Endometrial microvascular endothelial cells (primary cell): ENCODE measurements around the gene CDK5. TPM values are rescaled to one million over a fixed set of nuclear protein-coding genes. Genes with fewer than 3 reads are reported as not detected.

Experiments
- in situ Hi-C: cut with HindIII; loops from 2 replicates; pipeline ENCODE4 v1.10.0; 2017; ENCODE audit warnings: low sequenced_read_pairs, low pct_unique_long_range_greater_than_20kb; ENCODE audit errors: inconsistent ontology term
- total RNA-seq: library from RNA; depleted of rRNA; stranded (reverse); fragments of >200 nt; gene quantifications from one replicate; pipeline ENCODE4 v1.2.3, GENCODE V29; 2015; ENCODE audit errors: inconsistent ontology term

Gene CDK5
- total RNA-seq, 1 donor from 2014 or later, result 10.5 TPM

DNA sequence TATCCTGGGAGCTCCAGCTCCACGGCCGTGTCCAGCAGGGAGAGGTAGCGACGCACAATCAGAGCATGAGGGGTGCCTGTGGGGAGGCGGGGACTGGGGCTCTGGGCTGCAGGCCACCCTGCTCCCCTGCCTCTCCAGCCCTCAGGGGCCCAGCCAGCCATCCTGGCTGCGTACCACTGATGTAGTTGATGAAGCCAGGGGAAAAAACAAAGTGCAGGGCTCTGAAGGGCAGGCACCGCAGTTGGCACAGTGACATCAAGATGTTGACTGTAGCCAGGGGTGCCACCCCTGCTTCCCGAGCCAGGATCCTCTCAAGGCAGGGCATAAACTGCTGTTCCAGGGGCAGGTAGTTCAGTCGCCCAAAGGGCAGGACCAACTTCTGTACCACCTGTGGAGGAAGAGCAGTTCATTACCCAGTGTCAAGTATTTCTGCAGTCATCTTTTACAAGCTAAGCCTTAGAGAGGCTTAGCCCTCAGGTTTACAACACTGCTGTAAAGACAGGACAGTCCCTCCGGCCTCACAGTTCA is 20.1 kb upstream of the CDK5 start:
- in situ Hi-C loops, result no loop called here

DNA sequence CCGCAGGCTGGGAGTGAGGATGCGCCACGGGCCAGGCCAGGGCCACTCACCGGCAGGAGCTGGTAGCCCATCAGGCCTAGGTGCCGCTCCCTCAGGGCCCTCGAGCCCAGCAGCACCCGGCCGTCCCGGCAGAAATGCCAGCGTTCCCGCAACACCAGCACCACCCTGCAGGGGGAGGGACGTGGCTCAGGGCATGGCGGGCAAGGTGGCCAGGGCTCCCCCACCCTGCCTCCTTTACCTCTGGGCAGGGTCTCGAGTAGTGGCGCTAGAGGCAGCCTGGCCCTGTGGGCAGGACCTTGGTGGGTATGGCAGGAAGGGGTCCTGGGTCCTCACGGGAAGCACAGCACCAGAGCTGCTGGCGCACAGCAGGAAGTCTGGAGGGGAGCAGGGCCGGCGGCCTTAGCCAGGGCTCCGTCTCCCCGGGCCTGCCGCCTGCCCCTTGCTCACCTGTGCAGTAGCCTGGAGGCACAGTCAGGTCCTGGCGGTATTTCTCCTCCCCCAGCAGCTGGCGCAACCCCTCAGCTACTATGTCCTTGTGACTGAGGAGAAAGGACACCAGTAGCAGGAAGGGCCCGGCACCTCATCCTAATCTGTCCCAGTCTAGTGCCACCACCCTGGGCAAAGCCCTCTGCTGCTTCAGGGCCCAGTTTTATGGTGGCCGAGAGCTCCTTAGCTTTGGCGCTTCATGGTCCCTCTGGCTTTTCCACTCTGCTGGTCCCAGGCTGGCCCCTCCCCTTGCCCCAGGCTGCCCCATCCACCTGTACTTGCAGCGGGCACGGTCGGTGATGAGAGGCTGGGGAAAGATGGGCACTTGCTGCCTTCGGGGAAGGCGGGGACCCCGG is 19.4 kb upstream of the CDK5 start:
- in situ Hi-C loops, result no loop called here

DNA sequence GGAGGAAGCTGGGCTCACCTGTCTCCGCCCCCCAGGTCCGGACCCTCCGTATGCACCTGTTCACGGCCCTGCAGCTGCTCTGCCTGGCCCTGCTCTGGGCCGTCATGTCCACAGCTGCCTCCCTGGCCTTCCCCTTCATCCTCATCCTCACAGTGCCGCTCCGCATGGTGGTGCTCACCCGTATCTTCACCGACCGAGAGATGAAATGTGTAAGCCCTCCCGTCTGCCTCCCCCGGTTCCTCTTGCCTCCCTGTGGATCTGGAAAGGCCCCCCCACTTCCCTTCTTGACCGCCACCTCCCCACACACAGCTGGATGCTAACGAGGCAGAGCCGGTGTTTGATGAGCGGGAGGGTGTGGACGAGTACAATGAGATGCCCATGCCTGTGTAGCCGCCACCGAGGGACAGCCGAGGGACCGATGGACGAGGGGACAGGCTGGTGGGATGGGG is 18.3 kb upstream of the CDK5 start:
- in situ Hi-C loops, result no loop called here

DNA sequence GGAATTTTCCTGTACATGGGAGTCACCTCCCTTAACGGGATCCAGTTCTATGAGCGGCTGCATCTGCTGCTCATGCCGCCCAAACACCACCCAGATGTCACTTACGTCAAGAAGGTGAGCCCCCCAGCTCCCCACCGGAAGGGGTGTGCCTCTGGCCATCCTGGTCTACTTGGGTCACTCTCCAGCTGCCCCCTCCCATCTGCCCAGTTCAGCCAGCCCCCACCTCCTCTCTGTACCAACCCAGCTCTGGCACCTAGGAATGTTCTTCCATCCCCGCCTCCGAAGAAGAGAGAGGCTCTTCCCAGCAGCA is 17.9 kb upstream of the CDK5 start:
- in situ Hi-C loops, result no loop called here

GRCh38 chr7:151074817-151075661 is 17.3 kb upstream of the CDK5 start:
- in situ Hi-C loops, result no loop called here

GRCh38 chr7:151073990-151074389 is 16.3 kb upstream of the CDK5 start:
- in situ Hi-C loops, result no loop called here

DNA sequence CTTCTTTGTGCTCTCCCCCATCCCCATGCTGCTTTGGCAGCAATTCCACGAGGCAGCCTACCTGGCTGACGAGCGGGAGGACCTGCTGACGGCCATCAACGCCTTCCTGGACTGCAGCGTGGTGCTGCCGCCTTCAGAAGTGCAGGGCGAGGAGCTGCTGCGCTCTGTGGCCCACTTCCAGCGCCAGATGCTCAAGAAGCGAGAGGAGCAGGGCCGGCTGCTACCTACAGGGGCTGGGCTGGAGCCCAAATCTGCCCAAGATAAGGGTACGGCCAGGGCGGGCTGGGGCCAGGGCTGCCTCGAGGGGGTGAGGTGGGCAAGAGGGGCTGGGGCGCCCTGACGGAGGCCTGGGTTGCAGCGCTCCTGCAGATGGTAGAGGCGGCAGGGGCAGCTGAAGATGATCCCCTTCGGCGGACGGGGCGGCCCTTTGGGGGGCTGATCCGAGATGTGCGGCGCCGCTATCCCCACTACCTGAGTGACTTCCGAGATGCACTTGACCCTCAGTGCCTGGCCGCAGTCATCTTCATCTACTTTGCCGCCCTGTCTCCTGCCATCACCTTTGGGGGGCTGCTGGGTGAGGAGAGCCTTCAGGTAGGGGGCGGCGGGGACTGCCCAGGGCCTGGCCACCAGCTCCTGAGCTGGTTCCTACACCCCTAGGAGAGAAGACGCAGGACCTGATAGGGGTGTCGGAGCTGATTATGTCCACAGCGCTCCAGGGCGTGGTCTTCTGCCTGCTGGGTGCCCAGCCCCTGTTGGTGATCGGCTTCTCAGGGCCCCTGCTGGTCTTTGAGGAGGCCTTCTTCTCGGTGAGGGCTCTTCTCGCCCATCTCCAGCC is 13.6 kb upstream of the CDK5 start:
- in situ Hi-C loops, result no loop called here

DNA sequence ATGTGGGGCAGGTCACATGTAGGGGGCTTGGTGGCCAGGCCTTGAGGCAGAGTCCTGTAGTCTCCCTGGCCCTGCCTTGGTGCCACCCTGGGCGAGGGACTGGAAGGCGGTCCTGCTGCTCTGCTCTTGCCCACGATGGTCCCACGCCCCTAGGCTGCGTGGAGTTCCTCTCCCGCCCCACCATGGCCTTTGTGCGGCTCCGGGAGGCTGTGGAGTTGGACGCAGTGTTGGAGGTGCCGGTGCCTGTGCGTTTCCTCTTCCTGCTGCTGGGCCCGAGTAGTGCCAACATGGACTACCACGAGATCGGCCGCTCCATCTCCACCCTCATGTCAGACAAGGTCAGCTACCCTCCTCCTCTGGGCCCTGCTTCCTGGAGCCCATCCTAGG is 12.9 kb upstream of the CDK5 start:
- in situ Hi-C loops, result no loop called here

GRCh38 chr7:151069841-151070573 is 12.3 kb upstream of the CDK5 start:
- in situ Hi-C loops, result no loop called here

GRCh38 chr7:151068069-151068773 is 10.5 kb upstream of the CDK5 start:
- in situ Hi-C loops, result no loop called here

DNA sequence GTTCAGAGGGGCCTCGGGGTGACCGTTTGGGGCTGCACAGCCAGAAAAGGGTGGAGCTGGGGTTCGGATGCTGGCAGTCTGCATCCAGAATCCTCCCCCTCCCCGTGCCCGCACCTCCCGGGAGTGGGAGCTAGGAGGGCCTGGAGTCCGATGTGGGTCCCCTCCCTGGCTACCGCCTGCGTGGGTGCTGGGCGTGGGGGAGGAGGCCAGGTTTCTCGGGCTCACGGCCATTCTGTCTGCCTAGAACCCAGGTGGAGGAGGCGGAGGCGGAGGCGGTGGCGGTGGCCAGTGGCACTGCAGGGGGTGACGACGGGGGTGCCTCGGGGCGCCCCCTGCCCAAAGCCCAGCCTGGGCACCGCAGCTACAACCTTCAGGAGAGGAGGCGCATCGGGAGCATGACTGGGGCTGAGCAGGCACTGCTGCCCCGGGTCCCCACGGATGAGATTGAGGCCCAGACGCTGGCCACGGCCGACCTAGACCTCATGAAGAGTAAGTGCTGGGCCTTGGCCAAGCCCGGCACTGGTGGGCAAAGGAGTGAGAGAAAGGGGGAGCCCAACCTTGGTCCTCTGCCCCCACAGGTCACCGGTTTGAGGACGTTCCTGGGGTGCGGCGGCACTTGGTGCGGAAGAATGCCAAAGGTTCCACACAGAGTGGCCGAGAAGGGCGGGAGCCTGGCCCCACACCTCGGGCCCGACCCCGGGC is 8.7 kb upstream of the CDK5 start:
- in situ Hi-C loops, result no loop called here

- in situ Hi-C loops, result no loop called here
Observed at GRCh38 chr7:151065516-151065915, 7.8 kb upstream of the CDK5 start.

GRCh38 chr7:151064993-151065392 is 7.3 kb upstream of the CDK5 start:
- in situ Hi-C loops, result no loop called here

DNA sequence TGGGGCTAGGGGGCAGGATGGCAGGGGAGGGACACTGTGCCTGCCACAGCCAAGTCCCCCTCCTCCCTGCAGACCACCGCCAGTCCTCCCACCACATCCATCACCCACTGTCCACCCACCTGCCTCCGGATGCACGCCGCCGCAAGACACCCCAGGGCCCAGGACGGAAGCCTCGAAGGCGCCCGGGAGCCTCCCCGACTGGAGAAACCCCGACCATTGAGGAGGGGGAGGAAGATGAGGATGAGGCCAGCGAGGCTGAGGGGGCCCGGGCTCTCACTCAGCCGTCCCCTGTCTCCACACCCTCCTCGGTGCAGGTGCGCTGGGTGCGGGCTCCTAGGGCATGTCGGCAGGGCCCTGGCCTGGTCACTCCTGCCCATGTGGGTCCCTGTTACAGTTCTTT is 6.8 kb upstream of the CDK5 start:
- in situ Hi-C loops, result no loop called here

DNA sequence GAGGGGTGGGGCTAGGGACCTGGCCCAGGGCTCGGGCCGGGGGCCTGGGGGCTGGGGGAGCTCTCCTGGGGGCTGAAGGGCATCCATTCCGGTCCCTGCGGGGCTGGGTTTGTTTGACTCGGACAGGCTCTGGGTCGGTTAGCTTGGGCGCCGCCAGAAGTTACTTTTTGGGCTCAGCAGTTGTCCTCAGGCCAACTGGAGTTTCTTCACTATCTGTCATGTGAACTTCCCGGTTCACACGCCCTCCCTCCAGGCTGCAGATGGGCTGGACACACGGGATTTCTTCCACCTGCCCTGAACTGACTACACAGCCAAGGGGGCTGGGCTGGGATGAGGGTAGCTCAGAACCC is 5.5 kb upstream of the CDK5 start:
- in situ Hi-C loops, result no loop called here

- in situ Hi-C loops, result no loop called here
Observed at GRCh38 chr7:151062399-151063211, 4.9 kb upstream of the CDK5 start.

DNA sequence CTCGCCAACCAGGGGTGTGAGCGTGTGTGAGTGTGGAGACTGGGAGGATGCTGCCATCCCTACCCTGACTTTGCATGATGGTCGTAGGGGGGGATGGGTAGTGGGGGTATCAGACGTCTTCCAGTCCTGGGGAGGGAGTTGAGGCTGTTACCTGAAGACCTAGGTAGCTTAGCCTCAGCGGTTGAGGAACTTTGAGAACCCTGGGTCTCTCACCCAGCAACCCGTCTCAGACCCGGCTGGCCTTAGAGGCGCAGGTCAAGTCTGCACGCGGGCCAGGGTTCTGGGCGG is 4.4 kb upstream of the CDK5 start:
- in situ Hi-C loops, result no loop called here
